ENCODE results near the gene KANSL1.

Gene KANSL1

DNA sequence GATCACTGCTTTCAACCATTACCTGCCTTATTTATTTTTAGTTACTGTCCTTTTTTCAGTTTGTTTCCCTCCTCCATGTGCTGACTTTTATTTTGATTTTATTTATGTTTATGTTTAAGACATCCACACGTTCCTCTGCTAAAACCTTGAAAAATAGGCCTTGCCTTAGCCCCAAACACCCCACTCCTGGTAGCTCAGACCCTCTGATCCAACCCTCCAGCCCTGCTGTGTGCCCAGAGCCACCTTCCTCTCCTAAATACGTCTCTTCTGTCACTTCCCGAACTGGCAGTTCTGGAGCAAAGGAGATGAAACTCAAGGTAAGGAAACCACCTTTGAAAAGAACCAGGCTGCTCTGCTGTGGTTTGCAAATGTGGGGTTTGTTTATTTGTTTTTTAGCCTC, 203.5 kb downstream of the KANSL1 start:
- Histone ChIP-seq H3K79me2 (ENCODE audit: control insufficient read depth, low read length) (no peaks in the 10 kb centered on the region), H3K27ac (ENCODE audit: low read depth, low read length) (no peak overlapping the region), H3K4me3 (ENCODE audit: low read length) (no peak overlapping the region), H3K27me3 (ENCODE audit: control insufficient read depth, low read length) (no peaks in the 10 kb centered on the region), H3K4me2 (ENCODE audit: low read length) (no peak overlapping the region), H3K4me1 (ENCODE audit: control insufficient read depth, low read length) (no peaks in the 10 kb centered on the region), H3K9me3 (ENCODE audit: control insufficient read depth, insufficient read depth, low read length) (no peaks in the 10 kb centered on the region), H3F3A (ENCODE audit: control insufficient read depth, insufficient read depth) (no peaks in the 10 kb centered on the region), H3K9me2 (replicated peaks; ENCODE audit: control insufficient read depth, low read length) (no peaks in the 10 kb centered on the region), H3K36me3 (ENCODE audit: control insufficient read depth, low read length) (no peaks in the 10 kb centered on the region), H4K20me1 (ENCODE audit: control insufficient read depth, insufficient read depth, low read depth, low read length) (no peaks in the 10 kb centered on the region)
- TF ChIP-seq, protein P1, sequence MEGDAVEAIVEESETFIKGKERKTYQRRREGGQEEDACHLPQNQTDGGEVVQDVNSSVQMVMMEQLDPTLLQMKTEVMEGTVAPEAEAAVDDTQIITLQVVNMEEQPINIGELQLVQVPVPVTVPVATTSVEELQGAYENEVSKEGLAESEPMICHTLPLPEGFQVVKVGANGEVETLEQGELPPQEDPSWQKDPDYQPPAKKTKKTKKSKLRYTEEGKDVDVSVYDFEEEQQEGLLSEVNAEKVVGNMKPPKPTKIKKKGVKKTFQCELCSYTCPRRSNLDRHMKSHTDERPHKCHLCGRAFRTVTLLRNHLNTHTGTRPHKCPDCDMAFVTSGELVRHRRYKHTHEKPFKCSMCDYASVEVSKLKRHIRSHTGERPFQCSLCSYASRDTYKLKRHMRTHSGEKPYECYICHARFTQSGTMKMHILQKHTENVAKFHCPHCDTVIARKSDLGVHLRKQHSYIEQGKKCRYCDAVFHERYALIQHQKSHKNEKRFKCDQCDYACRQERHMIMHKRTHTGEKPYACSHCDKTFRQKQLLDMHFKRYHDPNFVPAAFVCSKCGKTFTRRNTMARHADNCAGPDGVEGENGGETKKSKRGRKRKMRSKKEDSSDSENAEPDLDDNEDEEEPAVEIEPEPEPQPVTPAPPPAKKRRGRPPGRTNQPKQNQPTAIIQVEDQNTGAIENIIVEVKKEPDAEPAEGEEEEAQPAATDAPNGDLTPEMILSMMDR (IDR thresholded peaks at IDR 0.05; ENCODE audit: low read depth, low read length, poor library complexity, severe bottlenecking), result no peak
- TF ChIP-seq EZH2phosphoT487 (IDR thresholded peaks at IDR 0.05; ENCODE audit: borderline replicate concordance, low read length), result no peak

DNA sequence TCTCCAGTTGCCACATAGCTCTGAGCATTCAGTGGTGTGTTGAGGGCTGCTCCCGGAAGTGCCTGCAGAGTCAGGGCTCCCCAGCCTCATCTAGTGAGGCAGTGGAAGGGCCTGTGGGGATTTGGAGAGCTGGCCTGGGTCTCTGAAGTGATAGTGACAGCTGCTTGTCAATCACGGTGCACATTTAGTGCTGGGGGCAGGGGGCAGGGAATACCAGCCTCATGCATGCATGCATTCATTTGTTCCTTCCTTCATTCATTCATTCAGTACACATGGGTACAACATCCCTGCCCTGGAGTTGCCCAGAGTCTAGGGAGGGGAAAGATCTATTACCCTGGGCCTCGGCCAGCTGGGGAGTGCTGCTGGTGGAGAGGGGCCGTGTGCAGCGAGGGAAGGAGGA, 205.5 kb downstream of the KANSL1 start:
- Histone ChIP-seq H4K20me1 (ENCODE audit: control insufficient read depth, insufficient read depth, low read depth, low read length) (no peaks in the 10 kb centered on the region), H3K27me3 (ENCODE audit: control insufficient read depth, low read length) (no peaks in the 10 kb centered on the region), H3K9me2 (replicated peaks; ENCODE audit: control insufficient read depth, low read length) (no peaks in the 10 kb centered on the region), H3K4me1 (ENCODE audit: control insufficient read depth, low read length) (no peaks in the 10 kb centered on the region), H3K36me3 (ENCODE audit: control insufficient read depth, low read length) (no peaks in the 10 kb centered on the region), H3K4me3 (ENCODE audit: low read length) (no peak overlapping the region), H3K79me2 (ENCODE audit: control insufficient read depth, low read length) (no peaks in the 10 kb centered on the region), H3F3A (ENCODE audit: control insufficient read depth, insufficient read depth) (no peaks in the 10 kb centered on the region), H3K27ac (ENCODE audit: low read depth, low read length) (no peak overlapping the region), H3K9me3 (ENCODE audit: control insufficient read depth, insufficient read depth, low read length) (no peaks in the 10 kb centered on the region), H3K4me2 (ENCODE audit: low read length) (no peak overlapping the region)
- TF ChIP-seq, protein P1 (IDR thresholded peaks at IDR 0.05; ENCODE audit: low read depth, low read length, poor library complexity, severe bottlenecking), result no peak
- no peak for TF ChIP-seq EZH2phosphoT487 (IDR thresholded peaks at IDR 0.05; ENCODE audit: borderline replicate concordance, low read length)

DNA sequence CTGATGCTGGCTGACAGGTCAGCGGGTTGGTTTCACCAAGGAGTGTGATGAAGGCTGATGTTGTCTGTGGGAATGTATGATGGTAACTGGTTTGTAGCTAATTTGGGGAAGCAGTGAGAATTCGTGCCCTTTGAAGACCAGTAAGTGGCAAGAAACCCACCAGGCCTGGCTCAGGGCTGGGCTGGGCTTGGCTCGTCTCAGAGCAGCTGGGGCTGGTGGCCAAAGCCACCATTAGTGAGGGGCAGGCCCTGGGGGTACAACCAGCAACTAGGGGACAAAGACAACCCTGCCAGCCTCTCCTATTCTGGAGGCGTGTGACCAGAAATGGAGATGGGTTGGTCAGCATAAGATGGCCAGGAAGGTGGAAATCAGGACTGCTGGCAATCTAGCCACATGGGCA, 207.2 kb downstream of the KANSL1 start:
- no peaks in the 10 kb centered on the region for H3F3A ChIP-seq (ENCODE audit: control insufficient read depth, insufficient read depth)
- H3K9me3 ChIP-seq (ENCODE audit: control insufficient read depth, insufficient read depth, low read length), result no peaks in the 10 kb centered on the region
- no peaks in the 10 kb centered on the region for H3K27me3 ChIP-seq (ENCODE audit: control insufficient read depth, low read length)
- no peaks in the 10 kb centered on the region for H3K79me2 ChIP-seq (ENCODE audit: control insufficient read depth, low read length)
- no peaks in the 10 kb centered on the region for H3K9me2 ChIP-seq (replicated peaks; ENCODE audit: control insufficient read depth, low read length)
- no peak overlapping the region for H3K4me3 ChIP-seq (ENCODE audit: low read length)
- TF ChIP-seq, protein P1 (IDR thresholded peaks at IDR 0.05; ENCODE audit: low read depth, low read length, poor library complexity, severe bottlenecking), result no peak
- no peak for TF ChIP-seq EZH2phosphoT487 (IDR thresholded peaks at IDR 0.05; ENCODE audit: borderline replicate concordance, low read length)
- H3K4me2 ChIP-seq (ENCODE audit: low read length), result no peak overlapping the region
- no peaks in the 10 kb centered on the region for H3K4me1 ChIP-seq (ENCODE audit: control insufficient read depth, low read length)
- H3K27ac ChIP-seq (ENCODE audit: low read depth, low read length), result no peak overlapping the region
- H4K20me1 ChIP-seq (ENCODE audit: control insufficient read depth, insufficient read depth, low read depth, low read length), result no peaks in the 10 kb centered on the region
- no peaks in the 10 kb centered on the region for H3K36me3 ChIP-seq (ENCODE audit: control insufficient read depth, low read length)

DNA sequence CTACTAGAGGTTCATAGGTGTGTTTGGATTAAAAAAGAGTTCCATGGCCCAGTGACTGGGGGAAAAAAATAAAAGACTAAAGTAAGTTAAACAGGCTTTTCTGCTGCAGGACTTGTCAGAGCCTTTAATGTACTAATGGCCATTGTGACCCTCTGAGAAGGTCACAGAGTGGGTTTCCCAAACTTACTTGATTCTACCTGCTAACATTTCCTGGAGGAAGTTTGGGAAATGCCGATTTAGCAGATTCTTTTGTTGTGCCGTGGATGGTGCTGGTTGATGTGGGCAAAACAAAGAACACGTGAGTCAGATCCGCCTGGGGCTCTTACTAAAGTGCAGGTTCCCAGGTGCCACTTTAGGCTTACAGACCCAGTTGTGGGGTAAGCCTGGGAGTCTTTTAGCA, 207.8 kb downstream of the KANSL1 start:
- no peaks in the 10 kb centered on the region for H4K20me1 ChIP-seq (ENCODE audit: control insufficient read depth, insufficient read depth, low read depth, low read length)
- no peak overlapping the region for H3K4me3 ChIP-seq (ENCODE audit: low read length)
- no peaks in the 10 kb centered on the region for H3K79me2 ChIP-seq (ENCODE audit: control insufficient read depth, low read length)
- no peaks in the 10 kb centered on the region for H3F3A ChIP-seq (ENCODE audit: control insufficient read depth, insufficient read depth)
- no peaks in the 10 kb centered on the region for H3K9me3 ChIP-seq (ENCODE audit: control insufficient read depth, insufficient read depth, low read length)
- TF ChIP-seq, protein P1 (IDR thresholded peaks at IDR 0.05; ENCODE audit: low read depth, low read length, poor library complexity, severe bottlenecking), result no peak
- no peak for TF ChIP-seq EZH2phosphoT487 (IDR thresholded peaks at IDR 0.05; ENCODE audit: borderline replicate concordance, low read length)
- H3K36me3 ChIP-seq (ENCODE audit: control insufficient read depth, low read length), result no peaks in the 10 kb centered on the region
- no peaks in the 10 kb centered on the region for H3K4me1 ChIP-seq (ENCODE audit: control insufficient read depth, low read length)
- no peaks in the 10 kb centered on the region for H3K27me3 ChIP-seq (ENCODE audit: control insufficient read depth, low read length)
- H3K4me2 ChIP-seq (ENCODE audit: low read length), result no peak overlapping the region
- no peak overlapping the region for H3K27ac ChIP-seq (ENCODE audit: low read depth, low read length)
- H3K9me2 ChIP-seq (replicated peaks; ENCODE audit: control insufficient read depth, low read length), result no peaks in the 10 kb centered on the region

Data from DOHH2 (cell line).